A204.1 (cell line): Measurements from ENCODE around the gene PPP4C.

Experiments
- FAIRE-seq: peaks from 2 replicates; lab custom pipeline; 2012; peaks lifted over from hg19 to GRCh38; lab: Jason Lieb, UNC

Gene PPP4C

GRCh38 chr16:30054959-30055553 is 20.7 kb upstream of the PPP4C start:
- no peak for FAIRE-seq

GRCh38 chr16:30060346-30060745 is 15.4 kb upstream of the PPP4C start:
- no peak for FAIRE-seq

- no peak for FAIRE-seq
Observed at GRCh38 chr16:30060836-30061554, 14.8 kb upstream of the PPP4C start.

- FAIRE-seq: no peak
Observed at GRCh38 chr16:30063278-30063892, 12.4 kb upstream of the PPP4C start.

GRCh38 chr16:30063893-30064728 is 11.7 kb upstream of the PPP4C start:
- no peak for FAIRE-seq

- FAIRE-seq: no peak
Observed at GRCh38 chr16:30064729-30065101, 11.1 kb upstream of the PPP4C start.

- peak; percentile 80 for FAIRE-seq
Observed at GRCh38 chr16:30065102-30065942, 10.5 kb upstream of the PPP4C start, which contains the start of gene ALDOA. ALDOA (plus strand) TSS chr16:30065760; CDS start chr16:30066898, 1,138 bp downstream.

GRCh38 chr16:30065943-30066760 is 9.6 kb upstream of the PPP4C start:
- no peak for FAIRE-seq

- no peak for FAIRE-seq
Observed at GRCh38 chr16:30066761-30067583, 8.8 kb upstream of the PPP4C start.

- FAIRE-seq: no peak
Observed at GRCh38 chr16:30067584-30067916, 8.2 kb upstream of the PPP4C start.

- FAIRE-seq: no peak
Observed at GRCh38 chr16:30068333-30068732, 7.5 kb upstream of the PPP4C start.

GRCh38 chr16:30068750-30069610 is 6.8 kb upstream of the PPP4C start:
- no peak for FAIRE-seq

GRCh38 chr16:30069611-30070462 is 6.0 kb upstream of the PPP4C start:
- no peak for FAIRE-seq

GRCh38 chr16:30070490-30070889 is 5.3 kb upstream of the PPP4C start:
- no peak for FAIRE-seq

GRCh38 chr16:30076276-30076791 is 540 bp downstream of the PPP4C start:
- no peak for FAIRE-seq

GRCh38 chr16:30077656-30078055 is 1.9 kb downstream of the PPP4C start:
- no peak for FAIRE-seq

- no peak for FAIRE-seq
Observed at GRCh38 chr16:30078744-30079143, 3.0 kb downstream of the PPP4C start.

- no peak for FAIRE-seq
Observed at GRCh38 chr16:30079480-30079879, 3.7 kb downstream of the PPP4C start.
